Stimulated activated CD4-positive, alpha-beta T cell treated with anti-CD3 and anti-CD28 coated beads, TNF-alpha, amount 100 ng/mL, for 48 hours (primary cell): ENCODE data around the gene NANOS1.
"Not testable (repeated sequence)": the region's sequence is repeated elsewhere in the genome, so short reads cannot be mapped to it uniquely, and the experiment has no call there.

Experiments used
- DNase-seq, 3 donors: peaks; one replicate each; pipeline ENCODE4 v3.0.0-alpha.2; 2020; ENCODE audit warnings: low read depth in 3 of 3

NANOS1 gene

GRCh38 chr10:119007211-119007574 lies 22.3 kb upstream of the NANOS1 start:
- DNase-seq: no peak

- peak in 1 of 3 donors; percentile 25 for DNase-seq
These were observed 8.9 kb upstream of the NANOS1 start for GRCh38 chr10:119020627-119020946.

- DNase-seq: no peak
These were observed 6.5 kb upstream of the NANOS1 start for GRCh38 chr10:119022846-119023552.

- no peak for DNase-seq
These were observed 6.0 kb upstream of the NANOS1 start for GRCh38 chr10:119023553-119023868.

- no peak for DNase-seq
These were observed 4.6 kb upstream of the NANOS1 start for GRCh38 chr10:119024882-119025281.

GRCh38 chr10:119025336-119025735 lies 4.2 kb upstream of the NANOS1 start:
- DNase-seq: no peak

GRCh38 chr10:119025776-119026175 lies 3.7 kb upstream of the NANOS1 start:
- DNase-seq: no peak

- DNase-seq: no peak
These were observed 3.0 kb upstream of the NANOS1 start for GRCh38 chr10:119026301-119027110.

GRCh38 chr10:119028445-119028899 lies 1.0 kb upstream of the NANOS1 start:
- DNase-seq: not testable (repeated sequence)

- DNase-seq: peak; percentile 56 to 64 (median 57)
These were observed 458 bp upstream of the NANOS1 start for GRCh38 chr10:119028900-119029612.

- peak; percentile 18 to 32 (median 22) for DNase-seq
These were observed 1.1 kb downstream of the NANOS1 start for GRCh38 chr10:119030421-119031250.

GRCh38 chr10:119031496-119032059 lies 2.1 kb downstream of the NANOS1 start:
- no peak for DNase-seq

GRCh38 chr10:119039161-119039560 lies 9.6 kb downstream of the NANOS1 start:
- DNase-seq: no peak

GRCh38 chr10:119041326-119041725 lies 11.8 kb downstream of the NANOS1 start:
- no peak for DNase-seq

- DNase-seq: no peak
These were observed 12.7 kb downstream of the NANOS1 start for GRCh38 chr10:119042169-119042568.

- DNase-seq: no peak
These were observed 16.0 kb downstream of the NANOS1 start for GRCh38 chr10:119045561-119045960.

GRCh38 chr10:119049361-119049760 lies 19.8 kb downstream of the NANOS1 start:
- no peak for DNase-seq

GRCh38 chr10:119049777-119050176 lies 20.3 kb downstream of the NANOS1 start:
- no peak for DNase-seq

- no peak for DNase-seq
These were observed 22.3 kb downstream of the NANOS1 start for GRCh38 chr10:119051775-119052174.

- no peak for DNase-seq
These were observed 26.0 kb downstream of the NANOS1 start for GRCh38 chr10:119055472-119055871.

GRCh38 chr10:119058010-119058409 lies 28.5 kb downstream of the NANOS1 start:
- DNase-seq: no peak

GRCh38 chr10:119059557-119059956 lies 30.0 kb downstream of the NANOS1 start:
- DNase-seq: no peak
